Superior temporal gyrus (tissue), 1 donor: ENCODE measurements around the gene TM7SF3.

Experiments used
- DNase-seq: peaks from one replicate; pipeline ENCODE4 v3.0.0-alpha.2; 2016; ENCODE audit errors: extremely low spot score

TM7SF3 gene

DNA sequence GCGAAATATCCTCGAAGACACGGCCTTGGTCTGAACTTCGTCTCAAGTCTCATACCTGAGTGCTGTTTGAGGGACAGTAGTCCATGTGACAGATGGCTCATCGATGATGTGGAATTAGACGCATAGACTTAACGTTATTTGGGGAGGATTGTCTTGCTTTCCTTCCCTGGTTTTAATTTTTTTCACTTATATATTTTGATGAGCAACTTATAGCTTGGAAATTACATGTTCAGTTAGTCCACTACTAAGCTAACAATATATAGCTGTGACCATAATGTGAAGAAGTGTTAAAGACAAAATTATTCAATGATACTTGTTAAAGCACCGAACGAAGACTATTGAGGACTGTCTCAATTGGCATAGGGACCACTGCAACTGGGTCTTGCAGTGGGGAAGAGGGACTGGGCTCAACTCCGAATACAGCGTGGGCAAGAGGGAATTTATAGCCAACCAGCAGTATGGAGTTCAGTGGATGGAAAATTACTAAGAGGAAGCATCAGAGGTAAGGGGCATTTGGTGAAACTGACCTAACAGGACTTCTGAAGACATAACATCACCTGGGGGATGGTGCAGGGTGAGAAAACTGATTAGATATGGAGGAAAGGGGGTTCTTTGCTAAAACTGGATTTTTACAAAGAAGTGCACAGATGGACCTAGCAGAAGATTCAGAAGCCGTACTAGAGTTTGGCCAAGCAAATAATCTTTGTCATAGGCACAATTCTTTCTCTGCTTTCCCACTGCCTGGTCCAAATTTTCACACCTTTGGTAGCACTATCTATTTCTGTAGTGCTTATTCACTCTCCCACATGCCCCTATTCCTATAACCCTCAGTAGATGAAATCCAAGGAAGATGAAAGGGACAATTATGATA is 910 bp upstream of the TM7SF3 start:
- DNase-seq, result peak; percentile 69

DNA sequence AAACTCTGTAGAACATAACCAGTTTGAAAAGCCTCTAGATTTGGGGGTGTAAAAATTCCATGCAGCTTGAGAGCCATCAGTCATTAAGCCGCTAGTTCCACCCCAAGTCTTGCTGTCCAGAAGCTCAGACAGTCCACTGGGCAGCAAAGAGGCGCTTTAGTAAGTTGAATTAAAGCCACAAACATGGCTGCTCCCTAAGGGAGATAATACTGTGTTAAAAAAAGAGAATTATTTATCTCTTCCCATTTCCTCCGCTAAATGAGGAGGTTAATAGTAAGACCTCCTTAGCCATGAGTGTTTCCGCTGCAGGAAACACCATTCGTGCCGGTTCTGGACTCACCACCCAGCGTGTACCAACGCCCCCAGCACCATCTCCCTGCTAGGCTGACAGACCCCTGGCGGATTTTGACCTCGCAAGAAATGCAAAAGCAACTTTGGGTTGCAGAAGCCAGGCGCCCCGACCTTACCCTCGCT is 536 bp downstream of the TM7SF3 start:
- DNase-seq, result peak; percentile 64

DNA sequence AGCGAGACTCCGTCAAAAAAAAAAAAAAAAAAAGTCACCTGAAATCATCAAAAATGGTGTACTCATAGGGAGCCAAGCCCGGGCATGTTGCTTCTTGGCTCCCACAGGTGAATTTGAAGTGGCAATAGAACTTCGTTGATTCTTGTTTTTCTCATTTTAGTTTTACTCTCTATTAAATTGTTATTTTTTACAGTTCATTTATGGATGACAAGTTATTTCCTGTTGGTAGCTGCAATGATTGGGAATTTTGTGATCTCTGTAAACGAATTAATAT is 1.3 kb downstream of the TM7SF3 start:
- DNase-seq, result no peak

DNA sequence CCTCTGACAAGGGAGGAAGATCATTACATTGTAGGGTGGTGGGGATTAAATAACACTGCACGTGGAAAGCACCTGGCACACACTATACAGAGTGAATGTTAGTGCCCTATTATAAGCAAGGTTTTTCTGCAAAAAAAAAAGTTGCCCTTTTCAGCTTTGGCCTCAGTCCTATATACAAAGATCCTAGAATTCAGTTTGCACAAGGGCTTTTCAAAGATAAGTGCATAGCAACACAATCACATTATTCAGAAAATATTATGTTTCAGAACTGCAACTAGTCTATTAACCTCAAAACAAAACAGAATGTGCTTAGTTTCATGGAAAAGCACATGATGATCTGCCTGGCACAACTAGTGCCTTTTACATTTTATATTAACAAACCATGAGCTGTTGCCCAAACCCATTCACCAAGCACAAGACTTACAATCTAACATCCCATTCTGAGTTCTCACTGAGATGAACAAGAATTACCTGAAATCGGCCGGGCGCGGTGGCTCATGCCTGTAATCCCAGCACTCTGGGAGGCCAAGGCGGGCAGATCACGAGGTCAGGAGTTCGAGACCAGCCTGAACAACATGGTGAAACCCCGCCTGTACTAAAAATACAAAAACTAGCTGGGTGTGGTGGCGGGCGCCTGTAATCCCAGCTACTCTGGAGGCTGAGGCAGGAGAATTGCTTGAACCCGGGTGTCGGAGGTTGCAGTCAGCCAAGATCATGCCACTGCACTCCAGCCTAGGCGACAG is 1.8 kb downstream of the TM7SF3 start:
- DNase-seq, result peak; percentile 65

DNA sequence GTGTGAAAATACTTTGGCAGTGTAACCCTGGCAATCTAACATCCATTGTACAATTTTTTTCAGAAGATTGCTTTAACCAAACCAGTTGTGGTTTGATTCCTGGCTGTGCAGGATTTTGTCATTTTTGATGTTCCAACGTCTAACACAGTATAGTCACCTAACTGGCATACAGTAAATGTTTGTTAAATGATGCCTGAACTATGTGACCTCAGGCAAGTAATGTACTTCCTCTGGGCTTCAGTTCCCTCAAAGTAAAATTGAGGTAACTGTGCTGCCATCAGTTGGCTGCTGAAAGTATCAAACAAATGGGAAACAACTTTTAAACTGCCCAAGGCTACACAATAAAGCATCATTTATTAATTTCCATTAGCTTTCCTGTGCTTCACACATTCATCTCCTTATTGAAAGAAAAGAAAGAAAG is 4.3 kb downstream of the TM7SF3 start:
- no peak for DNase-seq

DNA sequence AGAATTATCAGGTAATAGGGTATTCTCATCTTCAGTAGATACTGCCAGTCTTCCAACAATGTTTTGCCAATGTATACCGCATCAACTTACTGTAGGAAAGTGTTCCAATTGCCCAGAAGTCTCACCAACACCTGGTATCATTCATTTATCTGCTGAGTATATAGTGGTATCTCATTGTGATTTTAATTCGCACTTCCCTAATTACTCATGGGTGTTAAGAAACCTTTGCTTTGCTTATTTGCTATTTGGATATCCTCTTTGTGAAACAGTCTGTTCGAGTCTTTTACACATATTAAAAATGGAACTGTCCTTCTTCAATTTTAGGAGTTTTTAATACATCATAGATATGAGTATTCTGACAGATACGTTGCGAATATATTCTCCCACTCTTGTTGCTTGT is 6.1 kb downstream of the TM7SF3 start:
- no peak for DNase-seq

DNA sequence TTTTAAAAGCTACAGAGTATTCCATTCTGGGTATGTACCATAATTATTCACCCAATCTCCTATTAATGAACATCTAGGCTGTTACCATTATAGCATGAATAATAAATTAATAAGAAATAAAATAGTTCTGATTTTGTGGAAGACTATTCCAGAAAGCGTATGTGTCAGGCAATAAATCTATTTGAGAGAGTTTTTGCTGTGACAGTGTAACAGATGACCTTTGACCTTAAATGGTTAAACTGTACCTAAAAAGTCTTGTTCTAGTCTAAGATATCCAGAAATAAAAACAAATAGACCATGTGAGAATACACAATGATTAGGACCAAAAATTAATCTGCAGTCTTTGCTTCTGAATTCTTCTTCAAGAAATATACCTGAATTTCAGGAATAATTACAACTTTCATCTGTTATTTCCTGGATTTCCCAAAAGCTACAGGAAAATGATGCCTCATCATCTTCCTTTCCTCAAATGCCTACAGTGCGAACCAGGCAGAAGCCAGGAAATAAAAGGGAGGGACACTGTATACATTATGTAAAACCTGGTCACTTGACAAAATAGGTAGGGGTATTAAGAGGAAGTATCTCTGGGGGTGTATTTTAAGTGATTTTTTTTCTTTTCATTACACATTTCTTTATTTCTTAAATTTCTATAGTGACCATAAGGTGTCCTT is 7.3 kb downstream of the TM7SF3 start:
- DNase-seq, result no peak

DNA sequence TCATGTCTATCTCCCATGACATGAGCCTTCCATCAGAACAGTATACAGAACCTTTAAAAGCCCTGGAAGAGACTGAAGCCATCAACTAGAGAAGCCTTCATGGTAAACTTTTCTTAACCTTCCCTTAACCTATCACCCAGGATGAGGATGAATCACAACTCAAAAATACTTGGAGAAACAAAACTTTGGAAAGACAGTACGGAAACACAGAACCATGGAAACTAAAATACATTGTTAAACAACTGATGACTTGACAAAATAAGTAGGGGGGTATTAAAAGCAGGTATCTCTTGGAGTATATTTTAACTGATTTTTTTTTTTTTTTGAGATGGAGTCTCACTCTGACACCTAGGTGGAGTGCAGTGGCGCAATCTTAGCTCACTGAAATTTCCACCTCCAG is 8.7 kb downstream of the TM7SF3 start:
- no peak for DNase-seq

DNA sequence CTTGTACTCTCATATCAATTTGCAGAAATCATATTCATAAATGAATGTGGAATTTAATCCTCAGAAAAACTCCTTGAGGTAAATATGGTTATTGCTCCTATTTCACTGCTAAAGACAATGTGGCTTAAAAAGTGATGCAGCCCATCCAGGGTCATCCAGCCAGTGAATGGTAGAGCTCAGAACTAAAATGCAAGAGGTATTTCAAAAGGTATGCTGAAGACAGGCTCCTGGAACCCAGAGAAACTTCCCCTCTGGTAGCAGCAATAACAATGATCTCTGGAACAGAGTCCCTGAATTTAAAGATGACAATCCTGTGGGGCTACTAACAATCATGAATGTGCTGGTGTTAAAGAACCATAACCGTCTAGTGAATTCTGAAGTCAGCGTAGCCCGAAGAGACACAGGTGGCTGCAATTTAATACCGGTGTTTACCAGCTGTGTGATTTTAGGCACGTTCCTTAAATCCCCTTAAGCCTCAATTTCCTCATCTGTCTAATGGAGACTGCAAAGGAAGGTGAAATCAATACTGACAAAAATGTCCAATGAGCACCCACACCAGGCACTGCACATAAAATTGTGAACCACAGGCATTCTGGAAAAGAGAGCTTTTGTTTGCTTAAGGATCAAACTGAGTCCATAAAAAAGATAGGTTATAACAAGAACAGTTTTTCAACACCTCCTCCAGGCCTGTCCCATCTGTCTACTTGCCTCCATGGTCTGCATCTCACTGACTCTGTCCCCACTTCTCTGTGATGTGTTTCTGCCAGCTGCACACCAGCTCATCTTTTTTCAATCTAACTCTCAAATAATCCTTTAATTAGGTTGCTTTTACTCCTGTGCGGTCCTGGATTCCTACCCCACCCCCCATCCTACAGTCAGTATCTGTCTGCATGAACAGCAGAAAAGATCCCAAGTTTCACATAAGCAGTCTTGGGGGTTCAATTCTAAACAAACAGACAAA is 10.5 kb downstream of the TM7SF3 start:
- no peak for DNase-seq

DNA sequence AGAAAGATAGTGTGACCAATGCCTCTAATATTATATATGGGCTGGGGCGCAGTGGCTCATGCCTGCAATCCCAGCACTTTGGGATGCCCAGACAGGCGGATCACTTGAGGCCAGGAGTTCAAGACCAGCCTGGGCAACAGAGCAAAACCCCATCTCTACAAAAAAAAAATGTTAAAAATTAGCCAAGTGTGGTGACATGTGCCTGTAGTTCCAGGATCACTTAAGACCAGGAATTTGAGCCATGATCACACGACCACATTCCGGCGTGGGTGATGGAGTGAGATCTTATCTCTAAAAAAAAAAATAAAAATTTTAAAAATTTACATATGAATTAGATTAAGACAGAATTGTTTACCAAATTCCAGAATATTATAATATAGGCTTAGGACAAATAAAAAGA is 12.0 kb downstream of the TM7SF3 start:
- no peak for DNase-seq

DNA sequence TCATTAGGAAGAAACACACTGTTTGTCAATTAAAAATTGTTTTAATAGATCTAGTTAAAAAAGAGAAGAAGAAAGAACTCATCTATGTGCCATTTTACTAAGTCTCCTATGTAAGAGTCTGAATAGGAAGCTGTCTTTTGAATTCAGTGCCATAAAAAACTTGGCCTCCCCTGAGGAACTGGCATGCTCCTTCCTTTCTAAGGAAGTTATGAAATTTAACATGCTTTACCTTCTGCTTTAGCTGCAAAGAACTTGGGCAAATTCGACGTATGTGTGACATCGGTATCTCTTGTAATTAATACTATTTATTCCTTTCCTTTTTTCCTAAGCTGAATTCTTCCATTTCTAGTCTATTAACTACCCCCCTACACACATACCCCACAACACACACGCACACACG is 12.5 kb downstream of the TM7SF3 start:
- no peak for DNase-seq

DNA sequence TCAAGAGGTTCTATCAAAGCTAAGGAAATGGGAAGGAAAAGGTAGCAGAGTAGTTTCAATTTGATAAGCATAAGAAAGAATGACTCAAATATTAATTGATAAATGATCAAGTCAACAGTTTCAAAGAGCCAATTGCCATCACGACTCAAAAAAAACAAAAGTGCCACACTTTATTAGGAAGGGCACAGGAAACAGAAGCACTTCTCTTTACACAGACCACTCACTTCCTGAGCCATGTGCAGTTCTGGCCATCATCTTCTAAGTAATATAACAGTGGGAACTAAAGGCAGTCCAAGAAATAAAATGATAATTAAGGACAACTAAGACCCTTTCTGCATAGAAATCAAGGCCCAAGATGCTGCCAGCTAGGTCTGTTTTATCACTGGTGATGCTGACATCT is 13.2 kb downstream of the TM7SF3 start:
- no peak for DNase-seq

DNA sequence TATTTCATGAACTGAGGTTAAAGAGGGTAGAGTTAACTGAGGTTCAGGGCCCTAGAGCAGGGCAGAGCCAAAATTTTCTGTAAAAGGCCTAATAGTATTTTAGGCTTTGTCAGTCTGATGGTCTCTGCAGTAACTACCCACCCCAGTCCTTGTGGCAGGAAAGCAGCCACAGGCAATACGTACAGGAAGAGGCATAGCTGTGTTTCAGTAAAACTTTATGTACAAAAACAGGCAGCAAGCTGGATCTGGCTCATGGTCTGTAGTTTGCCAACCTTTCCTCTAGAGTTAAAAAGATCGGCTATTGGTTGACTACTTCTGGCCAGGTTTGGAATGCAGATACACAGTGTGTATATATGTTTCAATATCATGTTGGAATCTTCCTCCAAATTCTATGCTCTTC is 17.2 kb downstream of the TM7SF3 start:
- no peak for DNase-seq

DNA sequence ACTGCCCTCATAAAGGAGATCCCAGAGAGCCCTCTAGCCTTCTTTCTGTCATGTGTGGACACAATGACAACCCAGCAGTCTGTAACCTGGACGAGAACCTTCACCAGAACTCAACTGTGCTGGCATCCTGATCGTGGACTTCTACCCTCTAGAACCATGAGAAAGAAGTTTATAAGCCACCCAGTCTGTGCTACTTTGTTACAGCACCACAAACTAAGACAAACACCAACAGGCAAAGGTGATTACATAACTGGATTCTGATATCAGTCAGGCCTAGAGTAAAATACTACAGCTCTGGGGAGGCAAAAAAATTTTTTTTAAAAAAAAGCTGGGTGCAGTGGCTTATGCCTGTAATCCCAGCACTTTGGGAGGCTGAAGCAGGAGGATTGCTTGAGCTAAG is 18.5 kb downstream of the TM7SF3 start:
- no peak for DNase-seq

DNA sequence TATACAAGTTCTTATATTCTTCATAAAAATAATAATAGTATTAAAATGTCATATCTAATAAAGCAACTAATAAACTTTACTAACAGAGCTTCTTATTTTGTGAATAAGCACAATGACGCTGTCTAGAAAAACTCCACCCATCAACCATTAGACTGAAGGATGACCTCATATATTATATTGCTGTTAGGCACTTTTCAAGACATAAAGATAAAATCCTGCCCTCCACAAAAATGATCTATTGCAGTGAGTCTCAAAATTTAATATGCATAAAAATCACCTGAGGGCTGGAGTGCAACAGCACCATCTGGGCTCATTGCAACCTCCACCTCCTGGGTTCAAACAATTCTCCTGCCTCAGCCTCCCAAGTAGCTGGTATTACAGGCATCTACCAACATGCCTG is 20.1 kb downstream of the TM7SF3 start:
- no peak for DNase-seq

DNA sequence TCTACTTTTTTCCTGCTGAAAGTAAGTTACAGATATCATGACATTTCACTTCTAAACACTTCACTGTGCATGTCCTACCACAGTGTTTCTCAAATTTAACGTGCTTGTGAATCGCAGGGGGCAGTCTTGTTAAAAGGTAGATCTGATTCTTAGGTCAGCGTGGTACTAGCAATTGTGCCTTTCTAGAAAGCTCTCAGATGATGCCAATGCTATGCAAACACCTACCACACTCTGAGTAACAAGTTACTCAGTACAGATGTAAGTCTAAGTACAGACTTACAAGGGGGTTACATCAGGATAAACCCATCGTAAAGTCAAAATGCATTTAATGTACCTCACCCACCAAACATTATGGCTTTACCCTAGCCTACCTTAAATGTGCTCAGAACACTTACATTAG is 22.4 kb downstream of the TM7SF3 start:
- no peak for DNase-seq

DNA sequence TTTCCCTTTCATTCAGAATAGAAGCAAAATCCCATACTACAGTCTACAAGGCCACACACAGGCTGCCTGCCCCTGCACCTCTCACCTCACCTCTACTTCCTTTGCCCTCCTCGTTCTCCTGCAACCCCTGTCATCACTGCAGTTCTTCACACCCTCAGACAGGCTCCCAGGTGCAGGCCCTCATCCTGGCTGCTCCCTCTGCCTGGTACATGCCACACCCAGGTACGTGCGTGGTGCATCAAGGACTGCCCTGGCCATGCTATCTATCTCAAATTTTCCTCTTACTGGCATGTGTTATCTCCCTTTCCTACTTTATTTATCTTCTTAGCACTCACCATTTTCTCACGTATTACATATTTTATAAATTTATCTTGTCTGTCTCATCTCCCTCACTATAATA is 24.3 kb downstream of the TM7SF3 start:
- DNase-seq, result no peak

DNA sequence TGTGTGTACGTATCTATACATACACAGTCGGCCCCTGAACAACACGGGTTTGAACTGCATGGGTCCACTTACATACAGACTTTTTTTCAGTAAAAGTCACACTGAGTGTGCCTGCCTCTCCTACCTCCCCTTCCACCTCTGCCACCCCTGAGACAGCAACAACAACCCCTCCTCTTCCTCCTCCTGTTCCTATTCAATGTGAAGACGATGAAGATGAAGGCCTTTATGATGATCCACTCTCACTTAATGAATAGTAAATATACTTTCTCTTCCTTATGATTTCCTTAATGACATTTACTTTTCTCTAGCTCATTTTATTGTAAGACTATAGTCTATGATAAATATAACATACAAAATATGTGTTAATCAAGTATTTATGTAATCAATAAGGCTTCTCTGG is 25.5 kb downstream of the TM7SF3 start:
- no peak for DNase-seq

DNA sequence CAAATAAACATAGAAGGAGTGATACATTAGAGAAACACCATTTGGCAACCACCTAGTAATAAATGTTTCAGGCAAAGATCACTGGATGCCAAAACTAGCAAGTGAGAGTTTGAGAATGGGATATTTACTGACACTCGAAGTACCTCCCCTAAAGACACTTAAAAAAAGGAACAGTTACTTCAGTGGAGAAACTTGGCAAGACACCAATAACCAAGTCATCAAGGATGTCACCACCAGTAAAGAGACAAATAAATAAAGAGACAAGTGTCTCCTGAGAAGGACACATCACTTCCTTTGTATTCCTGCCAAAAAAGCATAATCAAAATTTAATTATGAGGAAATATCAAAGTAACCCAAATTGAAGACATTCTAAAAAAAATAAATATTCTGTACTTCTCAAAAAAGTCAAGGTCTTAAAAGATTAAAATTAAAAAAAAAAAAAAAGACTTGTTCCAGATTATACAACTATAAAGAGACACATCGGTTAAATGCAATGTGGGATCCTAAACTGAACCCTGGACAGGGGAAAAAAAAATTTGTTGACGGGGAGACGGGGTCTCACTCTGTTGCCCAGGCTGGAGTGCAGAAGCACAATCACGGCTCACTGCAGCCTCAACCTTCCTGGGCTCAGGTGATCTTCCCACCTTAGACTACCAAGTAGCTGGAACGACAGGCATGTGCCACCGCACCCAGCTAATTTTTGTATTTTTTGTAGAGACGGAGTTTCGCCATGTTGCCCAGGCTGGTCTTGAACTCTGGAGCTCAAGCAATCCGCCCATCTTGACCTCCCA is 26.4 kb downstream of the TM7SF3 start:
- no peak for DNase-seq

DNA sequence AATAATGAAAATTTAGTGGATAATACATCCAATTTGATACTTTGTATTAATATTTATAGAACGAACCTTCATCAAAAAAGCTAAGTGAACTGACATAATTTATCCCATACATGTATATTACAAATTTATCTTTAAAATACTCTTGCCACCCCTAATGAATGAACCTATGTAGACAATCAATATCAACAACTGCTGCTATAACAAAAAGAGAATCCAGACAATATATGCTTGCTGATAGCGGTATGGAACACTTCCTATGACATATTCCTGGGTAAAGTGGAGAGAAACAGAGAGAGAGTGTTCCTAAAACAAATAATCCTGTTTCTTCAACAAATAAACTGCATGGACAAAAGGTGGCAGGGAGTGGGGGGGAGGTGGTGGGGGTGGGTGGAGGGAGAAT is 31.3 kb downstream of the TM7SF3 start:
- no peak for DNase-seq

DNA sequence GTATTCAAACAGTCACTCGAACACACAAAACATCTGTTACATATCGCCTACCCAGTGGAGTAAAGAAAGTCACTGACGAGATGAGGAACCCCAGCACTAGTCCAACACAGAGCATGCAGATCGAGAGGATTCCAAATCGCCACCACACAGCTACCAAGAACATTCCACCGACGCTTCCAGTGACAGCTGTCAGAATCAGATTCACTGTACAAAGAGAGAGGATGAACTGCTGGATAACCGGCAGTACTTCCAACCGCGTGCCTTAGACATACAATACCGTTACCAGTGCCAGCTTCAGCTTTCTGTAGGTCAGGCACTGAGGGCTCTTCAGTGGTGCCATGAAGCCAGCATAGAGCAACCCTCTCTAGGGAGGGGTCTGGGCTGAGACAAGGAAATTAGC is 34.5 kb downstream of the TM7SF3 start:
- no peak for DNase-seq
